ENCODE data around the gene ENO1.

DNA sequence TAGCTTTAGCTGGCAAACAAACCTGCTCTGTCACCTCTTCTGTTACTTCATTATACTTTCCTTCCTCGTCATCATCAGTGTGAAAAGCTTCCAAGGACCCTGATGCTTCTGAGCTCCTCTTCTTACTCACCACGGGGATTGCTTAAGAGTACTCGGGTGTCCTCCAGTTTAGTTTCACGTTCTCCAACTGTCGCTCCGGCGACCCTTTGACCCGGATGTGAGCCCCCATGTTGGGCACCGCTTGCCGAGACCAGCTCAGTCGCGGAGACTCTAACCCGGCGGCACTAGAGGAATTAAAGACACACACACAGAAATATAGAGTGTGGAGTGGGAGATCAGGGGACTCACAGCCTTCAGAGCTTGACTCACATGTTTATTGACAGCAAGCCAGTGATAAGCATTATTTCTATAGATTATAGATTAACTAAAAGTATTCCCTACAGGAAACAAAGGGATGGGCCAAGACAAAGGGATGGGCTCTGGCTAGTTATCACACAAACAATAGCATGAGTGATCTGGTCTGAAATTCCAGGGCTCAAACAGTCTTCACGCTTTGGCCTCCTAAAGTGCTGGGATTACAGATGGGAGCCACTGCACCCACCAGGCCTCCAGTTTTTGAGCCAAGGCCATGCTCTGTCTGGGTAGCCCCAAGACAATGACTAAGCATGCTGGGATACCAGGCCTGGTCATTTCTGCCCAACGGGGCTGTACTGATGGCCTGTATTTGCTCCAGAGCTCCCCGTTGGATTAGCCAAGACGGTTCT is 30.1 kb upstream of the ENO1 start:
- TF ChIP-seq, protein P1, sequence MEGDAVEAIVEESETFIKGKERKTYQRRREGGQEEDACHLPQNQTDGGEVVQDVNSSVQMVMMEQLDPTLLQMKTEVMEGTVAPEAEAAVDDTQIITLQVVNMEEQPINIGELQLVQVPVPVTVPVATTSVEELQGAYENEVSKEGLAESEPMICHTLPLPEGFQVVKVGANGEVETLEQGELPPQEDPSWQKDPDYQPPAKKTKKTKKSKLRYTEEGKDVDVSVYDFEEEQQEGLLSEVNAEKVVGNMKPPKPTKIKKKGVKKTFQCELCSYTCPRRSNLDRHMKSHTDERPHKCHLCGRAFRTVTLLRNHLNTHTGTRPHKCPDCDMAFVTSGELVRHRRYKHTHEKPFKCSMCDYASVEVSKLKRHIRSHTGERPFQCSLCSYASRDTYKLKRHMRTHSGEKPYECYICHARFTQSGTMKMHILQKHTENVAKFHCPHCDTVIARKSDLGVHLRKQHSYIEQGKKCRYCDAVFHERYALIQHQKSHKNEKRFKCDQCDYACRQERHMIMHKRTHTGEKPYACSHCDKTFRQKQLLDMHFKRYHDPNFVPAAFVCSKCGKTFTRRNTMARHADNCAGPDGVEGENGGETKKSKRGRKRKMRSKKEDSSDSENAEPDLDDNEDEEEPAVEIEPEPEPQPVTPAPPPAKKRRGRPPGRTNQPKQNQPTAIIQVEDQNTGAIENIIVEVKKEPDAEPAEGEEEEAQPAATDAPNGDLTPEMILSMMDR (IDR thresholded peaks at IDR 0.05; ENCODE audit: borderline replicate concordance, extremely low read depth, low read length, poor library complexity, severe bottlenecking), result no peak
- TF ChIP-seq EZH2 (IDR thresholded peaks at IDR 0.05; ENCODE audit: borderline replicate concordance, low read depth, low read length, severe bottlenecking), result no peak

Measured in DND-41 (cell line).